AG10803 (cell line): ENCODE measurements around the gene HUWE1.

Experiments used
- DNase-seq: peaks from one replicate; pipeline ENCODE4 v3.0.0; 2010; ENCODE audit warnings: low read depth
- H3K4me3 ChIP-seq: 2 replicates; pipeline ENCODE4 v1.5.1; 2011; ENCODE audit warnings: mild to moderate bottlenecking, low read length, control low read depth
- TF ChIP-seq, protein P1 (sequence below): conservative IDR thresholded peaks from 2 replicates; pipeline ENCODE4 v1.5.1; 2011; ENCODE audit warnings: mild to moderate bottlenecking, low read length, control low read depth, inconsistent platforms

HUWE1 gene

DNA sequence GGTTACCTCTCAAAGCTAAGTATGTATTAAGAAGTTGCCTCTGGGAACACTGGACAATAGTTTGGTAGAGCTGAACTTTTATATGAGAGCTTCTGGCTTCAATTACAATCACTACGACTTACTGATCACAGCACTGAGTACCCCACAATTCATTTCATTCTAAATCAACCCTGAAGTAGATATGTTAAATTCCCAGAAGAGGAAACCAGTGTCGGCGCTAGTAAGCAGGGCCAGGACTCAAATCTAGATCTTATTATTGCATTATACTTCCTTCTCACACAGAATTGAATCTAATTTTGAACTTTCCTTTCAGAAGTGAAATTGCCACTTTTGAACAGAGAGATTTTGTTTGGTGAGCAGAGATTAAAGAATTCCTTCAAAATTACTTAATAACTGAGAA is 41.8 kb downstream of the HUWE1 start:
- no peak overlapping the region for H3K4me3 ChIP-seq
- no peak for DNase-seq
- TF ChIP-seq, protein P1, sequence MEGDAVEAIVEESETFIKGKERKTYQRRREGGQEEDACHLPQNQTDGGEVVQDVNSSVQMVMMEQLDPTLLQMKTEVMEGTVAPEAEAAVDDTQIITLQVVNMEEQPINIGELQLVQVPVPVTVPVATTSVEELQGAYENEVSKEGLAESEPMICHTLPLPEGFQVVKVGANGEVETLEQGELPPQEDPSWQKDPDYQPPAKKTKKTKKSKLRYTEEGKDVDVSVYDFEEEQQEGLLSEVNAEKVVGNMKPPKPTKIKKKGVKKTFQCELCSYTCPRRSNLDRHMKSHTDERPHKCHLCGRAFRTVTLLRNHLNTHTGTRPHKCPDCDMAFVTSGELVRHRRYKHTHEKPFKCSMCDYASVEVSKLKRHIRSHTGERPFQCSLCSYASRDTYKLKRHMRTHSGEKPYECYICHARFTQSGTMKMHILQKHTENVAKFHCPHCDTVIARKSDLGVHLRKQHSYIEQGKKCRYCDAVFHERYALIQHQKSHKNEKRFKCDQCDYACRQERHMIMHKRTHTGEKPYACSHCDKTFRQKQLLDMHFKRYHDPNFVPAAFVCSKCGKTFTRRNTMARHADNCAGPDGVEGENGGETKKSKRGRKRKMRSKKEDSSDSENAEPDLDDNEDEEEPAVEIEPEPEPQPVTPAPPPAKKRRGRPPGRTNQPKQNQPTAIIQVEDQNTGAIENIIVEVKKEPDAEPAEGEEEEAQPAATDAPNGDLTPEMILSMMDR = no peak

DNA sequence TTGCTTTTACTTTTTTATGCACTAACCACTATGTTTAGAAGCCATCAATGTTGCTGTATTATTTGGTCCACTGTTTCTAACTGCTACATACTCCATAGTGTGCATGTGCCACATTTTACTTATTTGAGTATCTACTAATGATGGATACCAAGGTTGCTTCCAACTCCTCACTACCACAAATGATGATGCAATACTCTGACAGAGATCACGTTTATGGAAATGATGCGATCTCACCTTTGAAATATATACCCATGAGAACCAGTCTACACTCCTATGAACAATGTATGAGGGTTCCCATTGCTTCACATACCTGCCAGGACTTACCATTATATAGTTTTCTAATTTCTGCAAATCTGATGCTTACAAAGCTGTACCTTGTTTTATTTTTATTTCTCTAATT is 44.2 kb downstream of the HUWE1 start:
- TF ChIP-seq, protein P1 = no peak
- no peak for DNase-seq
- no peak overlapping the region for H3K4me3 ChIP-seq

DNA sequence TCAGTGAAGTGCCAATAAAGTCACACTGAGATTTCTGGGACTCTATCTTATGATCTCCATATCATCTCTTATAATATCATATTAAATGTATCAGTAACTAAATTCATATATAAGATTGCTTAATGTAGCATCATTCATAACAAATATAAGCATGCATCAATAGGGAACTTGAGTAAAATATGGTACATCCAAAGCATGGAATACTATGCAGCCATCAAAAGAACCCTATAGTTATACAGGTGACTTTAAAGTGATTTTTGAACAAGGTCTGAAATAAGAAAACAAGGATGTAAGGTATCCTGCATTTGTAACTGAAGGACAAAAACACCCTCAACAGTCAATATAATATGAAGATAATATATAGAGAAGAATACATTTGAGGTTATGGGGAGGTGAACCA is 47.3 kb downstream of the HUWE1 start:
- no peak for DNase-seq
- TF ChIP-seq, protein P1 = no peak
- no peak overlapping the region for H3K4me3 ChIP-seq

DNA sequence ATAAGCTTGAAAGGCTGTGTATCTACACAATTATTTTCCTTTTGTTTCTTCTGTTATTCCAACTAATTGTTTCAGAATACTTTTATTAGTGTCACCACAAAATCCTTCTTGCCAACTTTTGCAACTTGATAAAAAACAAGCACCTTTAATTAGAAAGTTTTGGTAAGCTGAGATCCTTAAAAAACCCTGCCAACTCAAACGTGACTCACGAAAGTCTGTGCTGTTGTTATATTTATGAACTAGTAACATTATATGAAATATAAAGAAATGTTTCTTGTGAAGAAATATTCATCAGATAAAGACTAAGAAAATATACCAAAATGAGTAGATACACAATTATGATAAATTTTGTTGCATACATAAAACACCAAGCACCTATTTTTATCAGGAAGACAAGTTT is 49.0 kb downstream of the HUWE1 start:
- H3K4me3 ChIP-seq = no peak overlapping the region
- TF ChIP-seq, protein P1 = no peak
- DNase-seq = no peak

DNA sequence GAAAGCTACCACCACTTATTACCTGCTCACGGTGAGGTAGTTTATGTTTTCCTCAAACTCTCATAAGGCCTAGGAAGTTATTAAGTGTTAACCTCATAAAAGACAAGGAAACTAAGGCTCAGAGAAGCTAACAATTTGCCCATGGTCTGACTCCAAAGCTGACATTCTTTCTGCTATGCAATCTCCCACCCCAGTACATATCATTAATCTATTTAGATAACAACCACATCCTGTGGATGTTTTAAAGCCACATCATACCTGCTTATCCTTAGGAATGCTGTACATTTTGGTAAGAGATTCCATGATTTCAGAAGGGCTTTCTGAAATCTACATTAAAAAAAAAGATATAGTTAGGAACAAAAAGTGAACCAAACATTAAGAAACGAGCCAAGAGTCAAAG is 55.4 kb downstream of the HUWE1 start:
- DNase-seq = no peak
- no peak overlapping the region for H3K4me3 ChIP-seq
- TF ChIP-seq, protein P1 = no peak

DNA sequence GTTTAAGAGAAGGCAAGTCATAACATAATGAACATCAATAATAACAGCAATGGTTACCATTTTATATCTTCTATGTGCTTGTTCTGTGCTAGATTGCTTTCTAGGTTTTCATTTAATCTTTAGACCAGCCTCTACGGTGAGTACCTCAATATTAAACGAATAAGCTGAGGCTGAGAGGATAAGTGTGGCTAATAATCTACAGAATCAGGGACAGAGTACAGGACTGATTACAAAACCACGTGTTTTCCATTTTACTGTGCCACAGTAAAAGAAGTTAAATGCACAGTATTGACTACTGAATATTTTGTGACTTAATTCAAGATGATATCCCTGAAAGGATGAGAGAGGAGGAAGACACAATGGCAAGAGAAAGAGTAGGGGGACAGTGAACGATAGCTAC is 56.3 kb downstream of the HUWE1 start:
- no peak overlapping the region for H3K4me3 ChIP-seq
- TF ChIP-seq, protein P1 = no peak
- no peak for DNase-seq

DNA sequence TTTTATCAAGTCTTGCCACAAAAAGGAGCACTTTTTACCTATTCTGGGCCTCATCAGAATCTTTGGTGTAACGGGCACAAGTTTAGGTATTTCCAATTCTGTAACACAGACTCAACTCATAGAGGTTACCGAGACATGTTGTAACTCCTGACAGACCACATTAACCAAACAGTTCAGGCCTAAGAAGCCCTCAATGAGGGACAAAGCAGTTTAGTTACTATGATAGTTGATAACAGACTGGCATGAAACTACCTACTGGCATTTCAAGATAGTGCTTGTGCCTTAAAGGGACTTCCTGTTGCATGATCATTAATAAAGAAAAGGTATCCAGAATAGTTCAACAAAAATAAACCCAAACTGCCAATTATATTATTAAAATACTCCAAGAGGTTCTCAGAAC is 64.1 kb downstream of the HUWE1 start:
- TF ChIP-seq, protein P1 = no peak
- H3K4me3 ChIP-seq = no peak overlapping the region
- DNase-seq = no peak
